ENCODE data around the gene TWF2.

DNA sequence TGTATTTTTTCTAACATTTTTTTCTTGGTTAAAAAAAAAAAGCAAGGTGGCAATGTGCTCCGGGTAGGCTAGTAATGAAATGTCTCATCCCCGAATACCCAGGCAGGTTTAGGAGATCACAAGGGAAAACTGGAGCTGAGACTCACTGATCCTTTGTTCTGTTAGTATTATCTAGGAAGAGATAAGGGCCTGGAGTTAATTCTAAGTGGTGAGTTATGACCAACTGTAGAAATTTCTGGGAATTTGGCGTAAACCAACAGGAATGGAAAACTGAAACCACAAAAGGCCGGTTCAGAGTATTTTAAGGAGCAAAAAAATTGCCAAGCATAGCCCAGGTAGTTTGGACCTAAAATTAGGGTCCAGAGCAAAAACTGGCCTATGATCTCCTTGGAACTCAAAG, 19.0 kb upstream of the TWF2 start:
- TF ChIP-seq POLR2AphosphoS5 (IDR thresholded peaks at IDR 0.05; ENCODE audit: borderline replicate concordance, low read depth, low read length) (no peak), EZH2 (IDR thresholded peaks at IDR 0.05) (no peak)

Data from SK-N-MC (cell line).